Measurements from ENCODE around the gene PTPRD. TPM values are rescaled to one million over a fixed set of nuclear protein-coding genes. Genes with fewer than 3 reads are reported as not detected.

The PTPRD gene
- total RNA-seq, 1 donor from 2014 or later: 197 TPM

DNA sequence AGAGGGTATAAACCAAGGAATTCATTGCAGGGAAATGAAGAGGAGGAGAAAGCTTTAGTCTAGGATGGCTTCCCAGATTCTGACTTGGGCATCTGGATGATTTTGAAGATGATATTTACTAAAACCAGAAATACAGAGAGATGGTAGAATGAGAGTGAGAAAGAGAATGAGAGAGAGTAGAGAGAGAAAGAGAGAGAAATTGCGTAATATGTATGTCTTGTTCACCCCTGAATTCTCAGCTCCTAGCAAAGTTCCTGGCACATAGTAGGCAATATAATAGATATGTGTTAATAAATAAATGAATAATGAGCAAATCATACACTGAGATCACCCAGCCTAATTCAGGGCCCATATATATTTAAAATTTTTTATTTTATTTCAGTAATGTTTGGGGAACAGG is 1723.7 kb downstream of the PTPRD start:
- H3K27me3 Mint-ChIP-seq: peaks cover 4% of the 10 kb centered on the region
- H3K4me1 Mint-ChIP-seq (ENCODE audit: unreplicated experiment): peaks cover 16% of the 10 kb centered on the region
- no peak overlapping the region for H3K27ac Mint-ChIP-seq
- no peak for DNase-seq (ENCODE audit: extremely low spot score, unreplicated experiment)
- TF ChIP-seq, protein P1, sequence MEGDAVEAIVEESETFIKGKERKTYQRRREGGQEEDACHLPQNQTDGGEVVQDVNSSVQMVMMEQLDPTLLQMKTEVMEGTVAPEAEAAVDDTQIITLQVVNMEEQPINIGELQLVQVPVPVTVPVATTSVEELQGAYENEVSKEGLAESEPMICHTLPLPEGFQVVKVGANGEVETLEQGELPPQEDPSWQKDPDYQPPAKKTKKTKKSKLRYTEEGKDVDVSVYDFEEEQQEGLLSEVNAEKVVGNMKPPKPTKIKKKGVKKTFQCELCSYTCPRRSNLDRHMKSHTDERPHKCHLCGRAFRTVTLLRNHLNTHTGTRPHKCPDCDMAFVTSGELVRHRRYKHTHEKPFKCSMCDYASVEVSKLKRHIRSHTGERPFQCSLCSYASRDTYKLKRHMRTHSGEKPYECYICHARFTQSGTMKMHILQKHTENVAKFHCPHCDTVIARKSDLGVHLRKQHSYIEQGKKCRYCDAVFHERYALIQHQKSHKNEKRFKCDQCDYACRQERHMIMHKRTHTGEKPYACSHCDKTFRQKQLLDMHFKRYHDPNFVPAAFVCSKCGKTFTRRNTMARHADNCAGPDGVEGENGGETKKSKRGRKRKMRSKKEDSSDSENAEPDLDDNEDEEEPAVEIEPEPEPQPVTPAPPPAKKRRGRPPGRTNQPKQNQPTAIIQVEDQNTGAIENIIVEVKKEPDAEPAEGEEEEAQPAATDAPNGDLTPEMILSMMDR (conservative IDR thresholded peaks at IDR 0.05): no peak
- no peak overlapping the region for H3K4me3 Mint-ChIP-seq
- H3K9me3 Mint-ChIP-seq: no peaks in the 10 kb centered on the region
- H3K36me3 Mint-ChIP-seq: no peaks in the 10 kb centered on the region

- Mint-ChIP-seq H3K4me3 (no peak overlapping the region), H3K4me1 (ENCODE audit: unreplicated experiment) (peaks cover 19% of the 10 kb centered on the region), H3K9me3 (no peaks in the 10 kb centered on the region), H3K27me3 (peaks cover 4% of the 10 kb centered on the region), H3K36me3 (no peaks in the 10 kb centered on the region), H3K27ac (no peak overlapping the region)
- TF ChIP-seq, protein P1 (conservative IDR thresholded peaks at IDR 0.05): no peak
- DNase-seq (ENCODE audit: extremely low spot score, unreplicated experiment): no peak
Observed at GRCh38 chr9:8888591-8888990, 1724.2 kb downstream of the PTPRD start.

GRCh38 chr9:8887369-8887768 is 1725.4 kb downstream of the PTPRD start:
- Mint-ChIP-seq H3K4me1 (ENCODE audit: unreplicated experiment) (peaks cover 25% of the 10 kb centered on the region), H3K36me3 (no peaks in the 10 kb centered on the region), H3K9me3 (no peaks in the 10 kb centered on the region), H3K27ac (no peak overlapping the region), H3K4me3 (no peak overlapping the region), H3K27me3 (peaks cover 4% of the 10 kb centered on the region)
- TF ChIP-seq, protein P1 (conservative IDR thresholded peaks at IDR 0.05): no peak
- DNase-seq (ENCODE audit: extremely low spot score, unreplicated experiment): no peak

- H3K27ac Mint-ChIP-seq: no peak overlapping the region
- peaks cover 25% of the 10 kb centered on the region for H3K4me1 Mint-ChIP-seq (ENCODE audit: unreplicated experiment)
- DNase-seq (ENCODE audit: extremely low spot score, unreplicated experiment): no peak
- H3K4me3 Mint-ChIP-seq: no peak overlapping the region
- no peaks in the 10 kb centered on the region for H3K9me3 Mint-ChIP-seq
- no peaks in the 10 kb centered on the region for H3K36me3 Mint-ChIP-seq
- TF ChIP-seq, protein P1 (conservative IDR thresholded peaks at IDR 0.05): no peak
- peaks cover 7% of the 10 kb centered on the region for H3K27me3 Mint-ChIP-seq
Observed at GRCh38 chr9:8883321-8883720, 1729.5 kb downstream of the PTPRD start.

DNA sequence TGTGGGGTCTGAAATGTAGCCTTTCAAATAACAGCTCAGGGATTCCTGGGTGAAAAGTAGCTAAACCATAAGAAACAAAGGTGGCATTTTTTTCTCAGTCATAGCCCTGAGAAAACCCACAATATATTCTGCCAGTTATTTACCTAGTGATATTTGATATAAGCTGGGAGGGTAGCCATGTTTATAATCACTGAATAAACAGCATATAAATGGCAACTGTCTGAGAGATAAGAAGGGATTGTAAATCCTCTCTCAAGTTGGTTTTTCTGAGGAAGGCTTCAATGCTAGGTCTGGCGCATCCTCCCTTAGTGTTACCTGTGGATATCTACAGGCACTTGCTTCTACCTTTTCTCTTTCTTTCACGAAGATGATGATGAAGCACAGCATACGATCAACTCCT is 1732.7 kb downstream of the PTPRD start:
- no peak for DNase-seq (ENCODE audit: extremely low spot score, unreplicated experiment)
- Mint-ChIP-seq H3K27me3 (peaks cover 7% of the 10 kb centered on the region), H3K4me3 (no peak overlapping the region), H3K27ac (no peak overlapping the region), H3K9me3 (peaks cover 8% of the 10 kb centered on the region), H3K4me1 (ENCODE audit: unreplicated experiment) (peaks cover 15% of the 10 kb centered on the region), H3K36me3 (no peaks in the 10 kb centered on the region)
- TF ChIP-seq, protein P1 (conservative IDR thresholded peaks at IDR 0.05): no peak

DNA sequence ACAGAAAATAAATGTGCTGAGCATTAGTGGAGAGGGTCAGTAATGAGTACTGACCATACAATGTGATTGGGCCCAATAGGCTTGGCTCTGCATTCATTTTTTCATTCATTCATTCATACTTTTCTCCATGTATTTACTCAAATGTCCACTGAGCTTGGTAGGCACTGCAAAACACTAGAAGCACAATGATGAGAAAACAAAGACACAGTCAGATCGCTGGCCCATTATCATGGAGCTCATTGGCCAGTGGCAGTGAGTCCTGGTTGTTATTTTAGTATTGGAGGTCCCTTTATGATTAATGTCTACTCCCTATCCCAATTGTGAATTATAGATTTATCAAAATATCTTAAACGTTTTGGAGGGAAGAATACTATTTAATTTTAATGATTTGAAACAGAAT is 1733.5 kb downstream of the PTPRD start:
- H3K27ac Mint-ChIP-seq: no peak overlapping the region
- H3K4me1 Mint-ChIP-seq (ENCODE audit: unreplicated experiment): peaks cover 10% of the 10 kb centered on the region
- peaks cover 8% of the 10 kb centered on the region for H3K9me3 Mint-ChIP-seq
- H3K36me3 Mint-ChIP-seq: no peaks in the 10 kb centered on the region
- H3K4me3 Mint-ChIP-seq: no peak overlapping the region
- H3K27me3 Mint-ChIP-seq: peaks cover 3% of the 10 kb centered on the region
- DNase-seq (ENCODE audit: extremely low spot score, unreplicated experiment): no peak
- TF ChIP-seq, protein P1 (conservative IDR thresholded peaks at IDR 0.05): no peak
